DND-41 (cell line): ENCODE results near the gene PIGC.

Experiments used
- EZH2 ChIP-seq: IDR thresholded peaks from 3 replicates; pipeline ENCODE4 v1.6.1; 2012; ENCODE audit warnings: borderline replicate concordance, low read depth, mild to moderate bottlenecking, moderate library complexity, low read length, inconsistent platforms; ENCODE audit not compliant: severe bottlenecking
- TF ChIP-seq, protein P1 (sequence below): IDR thresholded peaks from 2 replicates; pipeline ENCODE4 v1.5.1; 2012; ENCODE audit warnings: borderline replicate concordance, low read length, moderate library complexity, mild to moderate bottlenecking; ENCODE audit not compliant: poor library complexity, severe bottlenecking; ENCODE audit errors: extremely low read depth

- no peak for TF ChIP-seq EZH2
- TF ChIP-seq, protein P1, sequence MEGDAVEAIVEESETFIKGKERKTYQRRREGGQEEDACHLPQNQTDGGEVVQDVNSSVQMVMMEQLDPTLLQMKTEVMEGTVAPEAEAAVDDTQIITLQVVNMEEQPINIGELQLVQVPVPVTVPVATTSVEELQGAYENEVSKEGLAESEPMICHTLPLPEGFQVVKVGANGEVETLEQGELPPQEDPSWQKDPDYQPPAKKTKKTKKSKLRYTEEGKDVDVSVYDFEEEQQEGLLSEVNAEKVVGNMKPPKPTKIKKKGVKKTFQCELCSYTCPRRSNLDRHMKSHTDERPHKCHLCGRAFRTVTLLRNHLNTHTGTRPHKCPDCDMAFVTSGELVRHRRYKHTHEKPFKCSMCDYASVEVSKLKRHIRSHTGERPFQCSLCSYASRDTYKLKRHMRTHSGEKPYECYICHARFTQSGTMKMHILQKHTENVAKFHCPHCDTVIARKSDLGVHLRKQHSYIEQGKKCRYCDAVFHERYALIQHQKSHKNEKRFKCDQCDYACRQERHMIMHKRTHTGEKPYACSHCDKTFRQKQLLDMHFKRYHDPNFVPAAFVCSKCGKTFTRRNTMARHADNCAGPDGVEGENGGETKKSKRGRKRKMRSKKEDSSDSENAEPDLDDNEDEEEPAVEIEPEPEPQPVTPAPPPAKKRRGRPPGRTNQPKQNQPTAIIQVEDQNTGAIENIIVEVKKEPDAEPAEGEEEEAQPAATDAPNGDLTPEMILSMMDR: no peak
Measured at GRCh38 chr1:172478485-172478884, 34.6 kb upstream of the PIGC start.
